SU-DHL-6 (cell line): Measurements from ENCODE around the gene CATSPERZ.

Experiments
- H2AFZ ChIP-seq: fragments of 200-600 bp; sonication (generic); 2 replicates; pipeline ENCODE4 v1.6.1; 2014; ENCODE audit warnings: low read depth, mild to moderate bottlenecking, moderate library complexity, mixed read lengths, antibody characterized with exemption, low read length; ENCODE audit not compliant: severe bottlenecking
- H3F3A ChIP-seq: fragments of 200-600 bp; shearing (Covaris generic); 2 replicates; pipeline ENCODE4 v1.6.0; 2016; ENCODE audit warnings: antibody characterized with exemption, mild to moderate bottlenecking; ENCODE audit not compliant: insufficient read depth
- H3K27ac ChIP-seq: fragments of 200-600 bp; sonication (generic); 2 replicates; pipeline ENCODE4 v1.5.1; 2016; ENCODE audit warnings: low read depth, mild to moderate bottlenecking, low read length, moderate library complexity, mixed read lengths
- H3K27me3 ChIP-seq: fragments of 200-600 bp; sonication (generic), shearing (Covaris generic); 2 replicates; pipeline ENCODE4 v1.6.0; 2014; ENCODE audit warnings: mild to moderate bottlenecking, low read length
- H3K36me3 ChIP-seq: fragments of 200-600 bp; sonication (generic); 2 replicates; pipeline ENCODE4 v1.6.1; 2014; ENCODE audit warnings: mild to moderate bottlenecking, low read length, mixed read lengths
- H3K4me2 ChIP-seq: fragments of 300-600, 200-600 bp; shearing (Covaris generic), sonication (generic); 2 replicates; pipeline ENCODE4 v1.6.0; 2014; ENCODE audit warnings: low read length, low read depth, mild to moderate bottlenecking; ENCODE audit not compliant: poor library complexity, severe bottlenecking
- H3K4me3 ChIP-seq: fragments of 200-600 bp; sonication (generic); 2 replicates; pipeline ENCODE4 v1.5.1; 2014; ENCODE audit warnings: antibody characterized with exemption, low read length, mild to moderate bottlenecking, mixed read lengths; ENCODE audit not compliant: insufficient read depth, poor library complexity, severe bottlenecking
- H3K79me2 ChIP-seq: fragments of 200-600 bp; sonication (generic); 2 replicates; pipeline ENCODE4 v1.6.1; 2014; ENCODE audit warnings: mild to moderate bottlenecking, low read length, moderate library complexity; ENCODE audit not compliant: insufficient read depth
- H3K9ac ChIP-seq: fragments of 200-600 bp; sonication (generic); 2 replicates; pipeline ENCODE4 v1.7.0; 2014; ENCODE audit warnings: mild to moderate bottlenecking, low read length
- H3K9me2 ChIP-seq: fragments of 200-600 bp; sonication (generic); replicated peaks from 2 replicates; pipeline ENCODE4 v1.6.1; 2014; ENCODE audit warnings: low read length; ENCODE audit not compliant: insufficient read depth
- H3K9me3 ChIP-seq: fragments of 200-600 bp; sonication (generic); 2 replicates; pipeline ENCODE4 v1.6.1; 2014; ENCODE audit warnings: low read length, mixed read lengths; ENCODE audit not compliant: insufficient read depth
- H4K20me1 ChIP-seq: fragments of 200-600 bp; sonication (generic); 2 replicates; pipeline ENCODE4 v1.6.1; 2014; ENCODE audit warnings: low read depth, mild to moderate bottlenecking, antibody characterized with exemption, low read length, moderate library complexity, mixed read lengths
- CTCF ChIP-seq: fragments of 200-600 bp; sonication (generic); IDR thresholded peaks from one replicate; pipeline ENCODE4 v1.5.1; 2017; ENCODE audit warnings: antibody characterized with exemption, mild to moderate bottlenecking, low read length, moderate library complexity; ENCODE audit not compliant: insufficient read depth, poor library complexity, severe bottlenecking
- EZH2phosphoT487 ChIP-seq: fragments of 200-600 bp; sonication (generic), shearing (Covaris generic); conservative IDR thresholded peaks from 2 replicates; pipeline ENCODE4 v1.6.1; 2018; ENCODE audit warnings: mild to moderate bottlenecking, antibody characterized with exemption, low read length, moderate library complexity, mixed read lengths

The CATSPERZ gene

GRCh38 chr11:64291262-64291751 lies 8.9 kb upstream of the CATSPERZ start, which contains the start of gene KCNK4:
TSS of gene KCNK4 (plus strand) at chr11:64291302. CDS start at chr11:64293019, 1,717 bp downstream.
- no peaks in the 10 kb centered on the region for H3K79me2 ChIP-seq
- no peaks in the 10 kb centered on the region for H4K20me1 ChIP-seq
- no peak within 1 kb of the TSS for H3K4me2 ChIP-seq
- no peak within 1 kb of the TSS for H3K4me3 ChIP-seq
- H3K9me2 ChIP-seq = no peaks in the 10 kb centered on the region
- H3F3A ChIP-seq = no peaks in the 10 kb centered on the region
- no peaks in the 10 kb centered on the region for H3K27me3 ChIP-seq
- H3K36me3 ChIP-seq = no peaks in the 10 kb centered on the region
- no peak within 1 kb of the TSS for H3K9ac ChIP-seq
- H3K27ac ChIP-seq = no peak within 1 kb of the TSS
- no peaks in the 10 kb centered on the region for H3K9me3 ChIP-seq
- TF ChIP-seq CTCF = no peak
- TF ChIP-seq EZH2phosphoT487 = no peak
- no peak within 1 kb of the TSS for H2AFZ ChIP-seq

- H3K4me3 ChIP-seq = no peak overlapping the region
- H3F3A ChIP-seq = no peaks in the 10 kb centered on the region
- H4K20me1 ChIP-seq = no peaks in the 10 kb centered on the region
- no peaks in the 10 kb centered on the region for H3K9me2 ChIP-seq
- no peaks in the 10 kb centered on the region for H3K36me3 ChIP-seq
- H3K4me2 ChIP-seq = no peak overlapping the region
- H3K27me3 ChIP-seq = no peaks in the 10 kb centered on the region
- H2AFZ ChIP-seq = no peak overlapping the region
- TF ChIP-seq EZH2phosphoT487 (no peak), CTCF (no peak)
- no peaks in the 10 kb centered on the region for H3K9me3 ChIP-seq
- no peak overlapping the region for H3K9ac ChIP-seq
- no peaks in the 10 kb centered on the region for H3K79me2 ChIP-seq
- H3K27ac ChIP-seq = no peak overlapping the region
Observed at GRCh38 chr11:64291752-64292459, 8.3 kb upstream of the CATSPERZ start.

- Histone ChIP-seq H4K20me1 (no peaks in the 10 kb centered on the region), H3F3A (no peaks in the 10 kb centered on the region), H3K36me3 (no peaks in the 10 kb centered on the region), H3K9ac (no peak overlapping the region), H2AFZ (no peak overlapping the region), H3K27me3 (no peaks in the 10 kb centered on the region), H3K27ac (no peak overlapping the region), H3K9me2 (no peaks in the 10 kb centered on the region), H3K9me3 (no peaks in the 10 kb centered on the region), H3K79me2 (no peaks in the 10 kb centered on the region), H3K4me2 (no peak overlapping the region), H3K4me3 (no peak overlapping the region)
- TF ChIP-seq CTCF (no peak), EZH2phosphoT487 (no peak)
Observed at GRCh38 chr11:64292460-64293254, 7.5 kb upstream of the CATSPERZ start.
